ENCODE measurements around the gene LCE3B.

DNA sequence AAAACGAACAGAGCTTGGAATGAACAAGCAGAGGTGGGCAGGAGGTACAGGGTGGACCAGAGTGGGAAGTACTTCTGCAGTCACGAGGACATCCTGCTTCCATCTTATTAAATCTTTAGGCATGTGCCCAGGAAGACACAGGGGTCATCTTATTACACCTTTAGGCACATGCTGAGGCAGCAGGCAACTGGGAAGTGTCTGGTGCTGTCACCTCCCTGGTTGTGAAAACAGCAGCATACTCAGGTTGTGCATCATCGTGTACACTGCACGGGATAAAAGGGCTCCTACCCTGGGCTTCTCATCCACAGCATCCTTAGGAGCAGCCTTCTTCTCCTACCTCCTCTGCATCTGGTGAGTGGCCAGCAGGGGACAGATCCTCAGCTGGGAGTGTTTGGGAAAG, 13.7 kb upstream of the LCE3B start, which contains the start of gene LCE3C:
- TF ChIP-seq, protein P1, sequence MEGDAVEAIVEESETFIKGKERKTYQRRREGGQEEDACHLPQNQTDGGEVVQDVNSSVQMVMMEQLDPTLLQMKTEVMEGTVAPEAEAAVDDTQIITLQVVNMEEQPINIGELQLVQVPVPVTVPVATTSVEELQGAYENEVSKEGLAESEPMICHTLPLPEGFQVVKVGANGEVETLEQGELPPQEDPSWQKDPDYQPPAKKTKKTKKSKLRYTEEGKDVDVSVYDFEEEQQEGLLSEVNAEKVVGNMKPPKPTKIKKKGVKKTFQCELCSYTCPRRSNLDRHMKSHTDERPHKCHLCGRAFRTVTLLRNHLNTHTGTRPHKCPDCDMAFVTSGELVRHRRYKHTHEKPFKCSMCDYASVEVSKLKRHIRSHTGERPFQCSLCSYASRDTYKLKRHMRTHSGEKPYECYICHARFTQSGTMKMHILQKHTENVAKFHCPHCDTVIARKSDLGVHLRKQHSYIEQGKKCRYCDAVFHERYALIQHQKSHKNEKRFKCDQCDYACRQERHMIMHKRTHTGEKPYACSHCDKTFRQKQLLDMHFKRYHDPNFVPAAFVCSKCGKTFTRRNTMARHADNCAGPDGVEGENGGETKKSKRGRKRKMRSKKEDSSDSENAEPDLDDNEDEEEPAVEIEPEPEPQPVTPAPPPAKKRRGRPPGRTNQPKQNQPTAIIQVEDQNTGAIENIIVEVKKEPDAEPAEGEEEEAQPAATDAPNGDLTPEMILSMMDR (IDR thresholded peaks at IDR 0.05) = no peak
- no peak for TF ChIP-seq POLR2A (IDR thresholded peaks at IDR 0.05)
